DMS114 treated with DMSO at 0.1 percent for 48 hours (cell line): Measurements from ENCODE around the gene SLC36A4.
"Not testable (repeated sequence)": the region's sequence is repeated elsewhere in the genome, so short reads cannot be mapped to it uniquely, and the experiment has no call there.

Experiments
- DNase-seq: peaks from one replicate; lab custom pipeline; 2025; ENCODE audit not compliant: unreplicated experiment; lab: John Stamatoyannopoulos, UW

The SLC36A4 gene

DNA sequence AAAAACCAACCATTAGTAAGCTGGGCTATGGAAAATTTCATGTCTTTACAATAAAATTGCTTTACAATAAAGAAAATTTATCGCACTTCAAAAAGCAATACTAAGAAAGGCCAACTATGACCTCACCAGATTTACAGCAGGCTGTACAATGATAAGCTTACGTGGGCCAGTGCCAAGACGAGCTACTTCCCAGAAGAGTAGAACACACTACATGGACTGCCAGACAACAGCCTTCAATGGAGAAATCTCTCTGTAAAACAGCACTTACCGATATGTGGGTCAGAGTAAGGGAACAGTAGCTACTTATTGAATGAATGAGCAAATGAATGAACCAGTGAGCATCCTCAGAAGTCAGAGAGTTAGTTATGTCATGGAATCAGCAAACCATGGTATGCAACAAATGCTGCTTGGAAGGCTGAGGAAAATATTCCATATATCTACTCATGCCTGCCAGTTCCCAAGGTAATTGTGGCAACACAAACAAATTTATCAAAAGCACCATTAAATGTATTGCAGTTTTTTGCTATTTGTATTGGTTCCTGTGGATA lies 74.4 kb downstream of the SLC36A4 start:
- no peak for DNase-seq

DNA sequence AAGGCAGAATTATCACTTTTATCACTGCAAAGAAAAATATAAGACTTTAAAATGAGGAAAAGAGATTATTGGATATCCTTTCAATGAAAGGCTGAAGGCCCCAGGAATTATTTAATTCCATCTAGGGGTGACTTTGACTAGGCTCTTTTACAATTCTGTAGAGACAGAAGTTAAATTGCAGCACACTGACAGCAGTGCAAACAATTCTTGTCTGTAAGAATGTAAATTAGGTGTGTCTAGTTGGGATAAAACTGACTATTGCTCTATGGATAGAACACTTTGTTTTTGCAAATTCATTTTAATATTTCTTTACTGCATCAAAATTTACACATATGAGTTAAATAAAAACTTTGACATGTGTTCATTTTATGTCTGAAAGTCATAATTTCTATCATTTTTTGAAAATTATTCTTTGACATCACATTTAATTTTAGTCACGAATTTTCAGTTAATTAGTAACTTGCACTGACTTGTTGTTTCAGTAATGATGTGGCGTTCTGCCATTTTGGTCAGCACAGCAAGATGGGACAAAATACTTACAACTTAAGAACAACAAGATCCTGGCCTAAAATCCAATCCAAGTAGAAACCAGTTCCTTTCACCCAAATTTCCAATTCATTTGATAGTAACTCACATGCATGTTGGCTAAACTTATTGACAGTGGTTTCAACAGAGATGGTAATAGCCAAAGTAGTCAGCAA lies 75.1 kb downstream of the SLC36A4 start:
- no peak for DNase-seq

GRCh38 chr11:93118276-93118675 lies 79.5 kb downstream of the SLC36A4 start:
- DNase-seq = no peak

DNA sequence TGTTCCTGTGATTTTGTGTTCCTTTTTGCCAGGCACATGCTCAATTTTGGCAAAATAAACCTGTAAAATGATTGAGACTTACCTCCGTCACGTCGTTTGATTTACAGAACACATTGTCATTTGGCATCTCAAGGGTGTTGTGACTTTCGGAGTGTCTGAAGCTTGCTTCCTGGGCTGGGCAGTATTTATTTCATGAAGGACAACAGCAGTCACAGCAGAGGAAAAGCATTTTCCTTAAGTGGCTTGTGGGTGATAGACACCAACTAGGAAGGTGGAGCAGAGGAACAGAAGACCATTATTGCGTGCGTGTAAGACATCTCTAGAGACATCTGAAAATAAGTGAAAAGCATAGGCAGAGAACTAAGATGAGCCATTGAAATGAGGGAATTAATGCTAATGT lies 80.2 kb downstream of the SLC36A4 start:
- DNase-seq = no peak

DNA sequence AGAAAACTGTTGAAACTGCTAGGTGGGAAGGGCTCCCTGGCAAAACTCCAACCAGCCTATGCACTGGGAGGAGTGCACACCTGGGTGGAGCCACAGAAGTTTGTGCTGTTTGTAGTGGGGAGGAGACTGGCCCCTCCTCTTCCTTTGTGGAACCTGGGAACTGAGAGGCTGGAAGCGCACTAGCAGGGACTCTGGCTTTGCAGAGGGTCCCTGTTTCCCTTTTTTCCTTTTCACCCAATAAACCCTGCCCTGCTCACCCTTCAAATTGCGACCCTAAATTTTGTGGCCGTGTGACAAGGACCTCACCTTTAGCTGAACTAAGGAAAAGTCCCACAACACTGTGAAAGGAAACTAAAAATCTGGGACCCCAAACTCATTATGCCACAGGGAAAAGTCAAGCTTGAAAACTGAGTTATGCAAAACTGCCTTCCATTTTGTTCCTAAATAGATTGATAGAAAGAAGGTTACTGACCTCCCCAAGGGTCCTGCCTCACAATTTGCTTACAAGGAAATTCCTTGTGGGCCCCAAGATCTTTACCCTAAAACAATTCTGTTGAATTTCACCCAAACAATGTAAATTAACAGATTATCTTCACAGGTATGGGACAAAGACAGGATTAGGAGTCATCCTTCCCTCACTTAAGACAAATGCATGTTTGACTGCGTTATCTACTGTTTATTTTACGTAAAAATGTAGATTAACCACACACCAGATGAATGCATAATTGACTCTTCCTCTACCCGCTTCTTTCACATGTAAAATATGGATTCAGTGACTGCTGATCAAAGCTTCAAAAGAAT lies 81.0 kb downstream of the SLC36A4 start:
- DNase-seq = no peak

GRCh38 chr11:93114304-93114703 lies 83.5 kb downstream of the SLC36A4 start:
- DNase-seq = no peak

GRCh38 chr11:93113824-93114223 lies 84.0 kb downstream of the SLC36A4 start:
- no peak for DNase-seq

- DNase-seq = not testable (repeated sequence)
Observed at GRCh38 chr11:93111147-93111546, 86.6 kb downstream of the SLC36A4 start.

- DNase-seq = no peak
Observed at GRCh38 chr11:93100211-93100610, 97.6 kb downstream of the SLC36A4 start.

DNA sequence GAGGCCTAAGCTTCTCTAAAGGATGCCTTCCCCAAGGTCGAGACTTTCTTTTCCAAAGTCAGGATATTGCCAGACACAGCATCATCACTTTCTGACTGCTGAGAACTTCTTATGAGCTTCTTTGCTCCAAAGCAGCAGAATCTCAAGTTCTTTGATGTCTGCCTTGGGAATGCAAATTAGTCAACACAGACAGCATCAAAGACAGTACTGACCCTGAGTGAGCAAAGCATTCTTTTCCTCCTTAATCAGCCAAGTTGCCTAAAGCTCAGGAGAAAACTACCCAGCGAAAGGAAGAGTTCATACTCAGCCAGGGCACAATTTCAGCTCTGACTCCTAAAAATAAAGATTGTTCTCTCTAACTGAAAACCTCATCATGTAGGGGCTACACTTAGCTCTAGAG lies 98.0 kb downstream of the SLC36A4 start:
- DNase-seq = no peak
